WTC11 (cell line): ENCODE results near the gene CD44. TPM values are rescaled to one million over a fixed set of nuclear protein-coding genes. Genes with fewer than 3 reads are reported as not detected.

Experiments
- ATAC-seq: fragments of 200-7000 bp; cut with Tn5 transposase; 2 replicates; pipeline ENCODE4 v1.10.0; 2021; ENCODE audit warnings: mild to moderate bottlenecking, moderate library complexity
- CTCF ChIA-PET: fragments of 300-600 bp; sonication (Branson Sonifier 250); formaldehyde crosslinking; loops from one replicate; lab custom pipeline; 2021; ENCODE audit warnings: antibody characterized with exemption; lab: Charles Lee
- POLR2A ChIA-PET: fragments of 350-600 bp; sonication (Branson Sonifier 250); formaldehyde crosslinking; loops from one replicate; lab custom pipeline; 2021; ENCODE audit warnings: antibody characterized with exemption; lab: Charles Lee
- DNase-seq: peaks from one replicate; pipeline ENCODE4 v3.0.0; 2021; ENCODE audit warnings: low spot score
- H3K27ac Mint-ChIP-seq: 2 replicates; pipeline ENCODE4 v1.8.0; 2021; ENCODE audit warnings: mixed read lengths
- H3K27me3 Mint-ChIP-seq: 2 replicates; pipeline ENCODE4 v1.8.0; 2021; ENCODE audit warnings: low read depth, mild to moderate bottlenecking, moderate library complexity, mixed read lengths
- H3K36me3 Mint-ChIP-seq: 2 replicates; pipeline ENCODE4 v1.8.0; 2021; ENCODE audit warnings: mixed read lengths
- H3K4me1 Mint-ChIP-seq: 2 replicates; pipeline ENCODE4 v1.8.0; 2022; ENCODE audit warnings: mixed read lengths
- H3K4me3 Mint-ChIP-seq: 2 replicates; pipeline ENCODE4 v1.8.0; 2021; ENCODE audit warnings: mild to moderate bottlenecking, moderate library complexity, mixed read lengths
- H3K9me3 Mint-ChIP-seq: 2 replicates; pipeline ENCODE4 v1.8.0; 2021; ENCODE audit warnings: mixed read lengths
- ATF1 ChIP-seq: sonication (generic); formaldehyde crosslinking; IDR thresholded peaks from 2 replicates; pipeline ENCODE4 v1.8.1; 2023; ENCODE audit warnings: mild to moderate bottlenecking, moderate library complexity, missing genetic modification reagents
- E2F1 ChIP-seq: sonication (generic); formaldehyde crosslinking; IDR thresholded peaks from 2 replicates; pipeline ENCODE4 v1.8.0; 2022; ENCODE audit warnings: mild to moderate bottlenecking, missing genetic modification reagents
- E2F5 ChIP-seq: sonication (generic); formaldehyde crosslinking; IDR thresholded peaks from 2 replicates; pipeline ENCODE4 v1.8.1; 2022; ENCODE audit warnings: mild to moderate bottlenecking, moderate library complexity, missing genetic modification reagents
- ESRRA ChIP-seq: sonication (generic); formaldehyde crosslinking; IDR thresholded peaks from 2 replicates; pipeline ENCODE4 v1.8.1; 2022; ENCODE audit warnings: mild to moderate bottlenecking, missing genetic modification reagents, borderline replicate concordance
- FOXP4 ChIP-seq: sonication (generic); formaldehyde crosslinking; IDR thresholded peaks from 2 replicates; pipeline ENCODE4 v1.8.0; 2022; ENCODE audit warnings: mild to moderate bottlenecking, missing genetic modification reagents
- GTF2I ChIP-seq: fragments of 250-450 bp; sonication (Bioruptor Pico); conservative IDR thresholded peaks from 2 replicates; pipeline ENCODE4 v1.4.0; 2021; ENCODE audit warnings: mild to moderate bottlenecking
- OVOL2 ChIP-seq: fragments of 250-450 bp; sonication (Bioruptor Pico); IDR thresholded peaks from 2 replicates; pipeline ENCODE4 v1.9.0; 2021; ENCODE audit warnings: mild to moderate bottlenecking, borderline replicate concordance
- PREB ChIP-seq: sonication (generic); formaldehyde crosslinking; IDR thresholded peaks from 2 replicates; pipeline ENCODE4 v1.8.1; 2022; ENCODE audit warnings: mild to moderate bottlenecking, missing genetic modification reagents, moderate library complexity, borderline replicate concordance
- RELA ChIP-seq: sonication (generic); formaldehyde crosslinking; IDR thresholded peaks from 2 replicates; pipeline ENCODE4 v1.8.1; 2022; ENCODE audit warnings: missing genetic modification reagents, mild to moderate bottlenecking, borderline replicate concordance
- STAT6 ChIP-seq: sonication (generic); formaldehyde crosslinking; conservative IDR thresholded peaks from 2 replicates; pipeline ENCODE4 v1.8.1; 2023; ENCODE audit warnings: mild to moderate bottlenecking, low read depth, missing genetic modification reagents, moderate library complexity
- ZBTB21 ChIP-seq: sonication (generic); formaldehyde crosslinking; IDR thresholded peaks from 2 replicates; pipeline ENCODE4 v1.8.1; 2023; ENCODE audit warnings: mild to moderate bottlenecking, missing genetic modification reagents, borderline replicate concordance
- ZMAT4 ChIP-seq: fragments of 250-450 bp; sonication (Bioruptor Pico); IDR thresholded peaks from 2 replicates; pipeline ENCODE4 v1.9.0; 2021; ENCODE audit warnings: mild to moderate bottlenecking
- ZNF219 ChIP-seq: sonication (generic); formaldehyde crosslinking; IDR thresholded peaks from 2 replicates; pipeline ENCODE4 v1.8.0; 2023; ENCODE audit warnings: missing genetic modification reagents, mild to moderate bottlenecking, borderline replicate concordance
- ZNF232 ChIP-seq: sonication (generic); formaldehyde crosslinking; IDR thresholded peaks from 2 replicates; pipeline ENCODE4 v1.8.0; 2022; ENCODE audit warnings: mild to moderate bottlenecking, missing genetic modification reagents
- ZSCAN18 ChIP-seq: fragments of 250-450 bp; sonication (Bioruptor Pico); IDR thresholded peaks from 2 replicates; pipeline ENCODE4 v2.1.2; 2022; ENCODE audit warnings: mild to moderate bottlenecking, moderate library complexity
- total RNA-seq: library from RNA; stranded (reverse); gene quantifications from 3 replicates; pipeline ENCODE4 v1.2.3, GENCODE V29; 2021
- TF ChIP-seq, protein P1 (sequence below): sonication (generic); formaldehyde crosslinking; IDR thresholded peaks from 2 replicates; pipeline ENCODE4 v1.8.1; 2023; ENCODE audit warnings: mild to moderate bottlenecking, moderate library complexity, missing genetic modification reagents

The CD44 gene
- total RNA-seq, 1 experiment from 2014 or later: 12.0 TPM

DNA sequence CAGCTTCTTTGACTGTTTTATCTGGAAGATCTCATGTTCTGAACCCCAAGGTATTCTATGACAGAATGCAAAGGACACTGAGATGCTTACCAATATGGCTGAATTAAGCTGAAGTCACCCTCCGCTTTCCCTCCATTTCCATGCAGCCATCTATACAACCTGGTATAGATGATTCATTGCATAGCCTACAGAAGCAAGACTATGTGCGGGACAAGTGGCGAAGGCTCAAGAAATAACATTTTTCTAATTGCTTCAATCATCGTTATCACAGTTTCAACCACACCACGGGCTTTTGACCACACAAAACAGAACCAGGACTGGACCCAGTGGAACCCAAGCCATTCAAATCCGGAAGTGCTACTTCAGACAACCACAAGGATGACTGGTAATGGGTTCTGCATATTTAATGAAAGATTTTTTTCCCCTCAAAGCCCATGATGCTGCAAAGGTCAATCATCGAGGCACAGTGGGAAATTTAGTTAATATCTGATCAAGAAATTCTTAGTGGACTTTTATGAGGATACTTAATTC is 61.9 kb downstream of the CD44 start (continued):
- TF ChIP-seq STAT6 (CRISPR knock-in tag) (no peak), FOXP4 (CRISPR knock-in tag) (no peak), ZNF232 (CRISPR knock-in tag) (no peak), ZMAT4 (CRISPR knock-in tag) (no peak), OVOL2 (no peak), ZSCAN18 (CRISPR knock-in tag) (no peak)

GRCh38 chr11:35204614-35205013 is 65.6 kb downstream of the CD44 start:
- 0 out of 2 replicates have a peak, but pooled peaks cover 15% of the 10 kb centered on the region for H3K9me3 Mint-ChIP-seq
- DNase-seq: no peak
- TF ChIP-seq RELA (no peak), GTF2I (CRISPR knock-in tag) (no peak), ZBTB21 (no peak), ZNF219 (no peak), E2F1 (CRISPR knock-in tag) (no peak), ATF1 (CRISPR knock-in tag) (no peak), E2F5 (CRISPR knock-in tag) (no peak), STAT6 (CRISPR knock-in tag) (no peak), PREB (CRISPR knock-in tag) (no peak), ESRRA (no peak)
- TF ChIP-seq, protein P1, sequence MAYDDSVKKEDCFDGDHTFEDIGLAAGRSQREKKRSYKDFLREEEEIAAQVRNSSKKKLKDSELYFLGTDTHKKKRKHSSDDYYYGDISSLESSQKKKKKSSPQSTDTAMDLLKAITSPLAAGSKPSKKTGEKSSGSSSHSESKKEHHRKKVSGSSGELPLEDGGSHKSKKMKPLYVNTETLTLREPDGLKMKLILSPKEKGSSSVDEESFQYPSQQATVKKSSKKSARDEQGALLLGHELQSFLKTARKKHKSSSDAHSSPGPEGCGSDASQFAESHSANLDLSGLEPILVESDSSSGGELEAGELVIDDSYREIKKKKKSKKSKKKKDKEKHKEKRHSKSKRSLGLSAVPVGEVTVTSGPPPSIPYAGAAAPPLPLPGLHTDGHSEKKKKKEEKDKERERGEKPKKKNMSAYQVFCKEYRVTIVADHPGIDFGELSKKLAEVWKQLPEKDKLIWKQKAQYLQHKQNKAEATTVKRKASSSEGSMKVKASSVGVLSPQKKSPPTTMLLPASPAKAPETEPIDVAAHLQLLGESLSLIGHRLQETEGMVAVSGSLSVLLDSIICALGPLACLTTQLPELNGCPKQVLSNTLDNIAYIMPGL (CRISPR knock-in tag): no peak
- TF ChIP-seq, all 79 proteins: peak for 0
- Mint-ChIP-seq H3K27ac (no peak overlapping the region), H3K27me3 (no peaks in the 10 kb centered on the region; the same call in 1 of the 2 replicates), H3K4me3 (no peak overlapping the region), H3K4me1 (peaks cover 31% of the 10 kb centered on the region), H3K36me3 (no peaks in the 10 kb centered on the region)
- no peak for ATAC-seq
- POLR2A ChIA-PET: no interaction called here
- CTCF ChIA-PET: no interaction called here
